AG09319 (cell line): ENCODE measurements around the gene LAMC3.

Source experiments
- DNase-seq: peaks from one replicate; pipeline ENCODE4 v3.0.0-alpha.2; 2010; ENCODE audit warnings: low read depth; ENCODE audit errors: extremely low read depth
- CTCF ChIP-seq: IDR thresholded peaks from 2 replicates; pipeline ENCODE4 v1.5.1; 2011; ENCODE audit warnings: low read depth, mild to moderate bottlenecking, inconsistent platforms, low read length, moderate library complexity

LAMC3 gene

GRCh38 chr9:131051592-131052517 lies 42.9 kb downstream of the LAMC3 start:
- DNase-seq = no peak
- TF ChIP-seq CTCF = no peak

- TF ChIP-seq CTCF = no peak
- DNase-seq = no peak
These were observed 44.9 kb downstream of the LAMC3 start for GRCh38 chr9:131053896-131054295.

- no peak for DNase-seq
- no peak for TF ChIP-seq CTCF
These were observed 48.0 kb downstream of the LAMC3 start for GRCh38 chr9:131056781-131057506.

GRCh38 chr9:131060900-131061630 lies 52.1 kb downstream of the LAMC3 start:
- no peak for TF ChIP-seq CTCF
- DNase-seq = no peak

GRCh38 chr9:131062969-131063368 lies 54.0 kb downstream of the LAMC3 start:
- DNase-seq = no peak
- TF ChIP-seq CTCF = no peak

GRCh38 chr9:131065599-131065998 lies 56.6 kb downstream of the LAMC3 start:
- TF ChIP-seq CTCF = no peak
- no peak for DNase-seq
